ENCODE data around the gene NELL2.
"Not testable (repeated sequence)": the region's sequence is repeated elsewhere in the genome, so short reads cannot be mapped to it uniquely, and the experiment has no call there.

NELL2 gene

DNA sequence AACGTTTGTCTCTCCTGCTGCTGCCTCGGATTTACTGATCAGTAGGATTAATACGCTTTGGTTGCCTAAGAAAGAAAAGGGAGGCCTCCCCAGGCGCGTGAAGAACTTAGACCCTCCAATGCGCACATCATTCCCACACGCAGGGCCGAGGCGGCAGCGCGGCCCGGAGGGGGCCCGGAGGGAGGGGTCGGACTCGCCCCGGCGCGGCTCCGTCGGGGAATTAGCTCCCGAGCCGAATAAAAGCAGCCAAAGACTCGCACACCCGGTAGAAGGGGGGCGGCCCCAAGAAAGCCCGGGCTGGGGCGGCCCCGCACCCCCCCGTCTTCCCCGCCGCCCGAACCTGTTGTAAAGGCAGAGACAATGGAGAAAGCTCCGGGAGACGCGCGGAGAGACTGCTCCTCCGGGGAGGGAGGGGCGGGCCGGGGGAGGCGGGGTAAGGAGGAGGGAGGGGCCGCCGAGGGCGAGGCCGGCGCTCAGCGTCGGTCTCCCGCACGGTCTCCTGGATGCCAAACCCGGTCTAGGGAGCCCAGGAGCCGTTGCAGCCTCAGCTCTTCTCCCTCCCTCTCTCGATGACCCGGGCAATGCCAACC, at the start of gene NELL2:
TSS of gene NELL2 (minus strand) at position 362 of the 590 bp plus-strand sequence. CDS start 446 bp downstream, outside the sequence.
- H3K36me3 ChIP-seq (ENCODE audit: control insufficient read depth, insufficient read depth, low read length) = no peaks in the 10 kb centered on the region
- H3K4me3 ChIP-seq (ENCODE audit: low read length) = peak within 1 kb of the TSS; percentile 63
- peaks cover 2% of the 10 kb centered on the region for H3K4me1 ChIP-seq (ENCODE audit: control insufficient read depth, insufficient read depth, low read length)
- no peak within 1 kb of the TSS for H3K27ac ChIP-seq (ENCODE audit: low read depth, low read length)
- no peak within 1 kb of the TSS for H3K9ac ChIP-seq (ENCODE audit: low read length)
- H3K27me3 ChIP-seq (ENCODE audit: control insufficient read depth, insufficient read depth, low read length) = peaks cover 3% of the 10 kb centered on the region

DNA sequence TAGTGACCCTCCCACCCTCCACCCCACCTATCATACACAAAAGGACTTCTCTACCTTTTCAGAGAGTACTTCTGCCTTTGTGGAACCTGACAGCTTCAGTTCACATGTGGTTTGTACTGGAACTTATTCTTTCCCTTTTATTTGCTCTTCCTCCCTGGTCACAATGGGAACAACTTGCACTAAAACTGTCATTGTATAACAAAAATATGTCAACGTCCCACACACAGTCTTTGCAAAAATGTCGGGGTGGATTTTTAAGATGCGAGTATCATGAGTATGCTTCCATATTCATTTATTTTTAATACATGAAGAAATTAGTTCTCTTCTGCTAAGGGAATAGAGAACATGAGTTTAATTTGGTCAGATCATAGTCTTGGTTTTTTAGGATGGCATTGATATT, 45.6 kb upstream of the NELL2 start:
- H3K4me3 ChIP-seq (ENCODE audit: low read length) = no peak overlapping the region
- H3K27me3 ChIP-seq (ENCODE audit: control insufficient read depth, insufficient read depth, low read length) = no peaks in the 10 kb centered on the region
- no peaks in the 10 kb centered on the region for H3K4me1 ChIP-seq (ENCODE audit: control insufficient read depth, insufficient read depth, low read length)
- H3K36me3 ChIP-seq (ENCODE audit: control insufficient read depth, insufficient read depth, low read length) = no peaks in the 10 kb centered on the region
- H3K9ac ChIP-seq (ENCODE audit: low read length) = no peak overlapping the region
- no peak overlapping the region for H3K27ac ChIP-seq (ENCODE audit: low read depth, low read length)

DNA sequence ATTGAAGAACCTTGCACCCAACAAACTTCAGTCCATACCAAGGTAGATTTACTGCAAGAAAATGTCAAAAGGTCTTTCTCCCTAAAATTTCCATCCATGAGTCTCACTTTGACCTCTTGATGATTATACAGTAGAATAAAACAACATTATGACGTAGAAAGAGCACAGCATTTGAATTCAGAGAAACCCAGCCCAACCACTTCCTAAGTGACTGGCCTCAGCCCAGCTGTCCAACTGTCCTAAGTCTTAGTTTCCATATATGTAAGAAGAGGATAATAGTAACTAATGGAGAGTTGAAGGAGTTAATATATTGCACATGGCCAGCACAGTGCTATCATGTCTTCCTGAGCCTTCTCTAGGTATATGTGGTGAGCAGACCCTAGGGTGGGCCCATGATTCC, 41.0 kb upstream of the NELL2 start:
- Histone ChIP-seq H3K9ac (ENCODE audit: low read length) (no peak overlapping the region), H3K27ac (ENCODE audit: low read depth, low read length) (no peak overlapping the region), H3K4me3 (ENCODE audit: low read length) (no peak overlapping the region), H3K4me1 (ENCODE audit: control insufficient read depth, insufficient read depth, low read length) (no peaks in the 10 kb centered on the region), H3K27me3 (ENCODE audit: control insufficient read depth, insufficient read depth, low read length) (no peaks in the 10 kb centered on the region), H3K36me3 (ENCODE audit: control insufficient read depth, insufficient read depth, low read length) (no peaks in the 10 kb centered on the region)

DNA sequence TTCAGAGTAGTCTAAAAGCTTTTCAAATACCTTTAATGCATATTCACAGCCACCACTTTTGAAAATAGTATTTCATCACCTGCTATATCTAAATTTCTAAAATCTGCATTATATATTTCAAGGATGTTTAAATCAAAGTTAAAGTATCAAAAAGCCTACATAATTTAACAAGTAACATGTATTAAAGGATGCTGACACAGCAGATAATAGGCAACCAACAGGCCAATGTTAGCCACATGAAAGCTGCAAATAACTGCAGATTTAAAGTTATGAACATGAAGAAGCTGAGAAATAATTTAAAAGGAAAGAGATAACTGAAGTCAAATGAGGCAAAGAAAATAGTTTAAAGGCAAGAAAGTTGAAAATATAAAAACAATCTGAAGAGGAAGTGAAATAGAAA, 39.8 kb upstream of the NELL2 start:
- Histone ChIP-seq H3K27me3 (ENCODE audit: control insufficient read depth, insufficient read depth, low read length) (no peaks in the 10 kb centered on the region), H3K9ac (ENCODE audit: low read length) (no peak overlapping the region), H3K4me3 (ENCODE audit: low read length) (no peak overlapping the region), H3K27ac (ENCODE audit: low read depth, low read length) (no peak overlapping the region), H3K36me3 (ENCODE audit: control insufficient read depth, insufficient read depth, low read length) (no peaks in the 10 kb centered on the region), H3K4me1 (ENCODE audit: control insufficient read depth, insufficient read depth, low read length) (no peaks in the 10 kb centered on the region)

DNA sequence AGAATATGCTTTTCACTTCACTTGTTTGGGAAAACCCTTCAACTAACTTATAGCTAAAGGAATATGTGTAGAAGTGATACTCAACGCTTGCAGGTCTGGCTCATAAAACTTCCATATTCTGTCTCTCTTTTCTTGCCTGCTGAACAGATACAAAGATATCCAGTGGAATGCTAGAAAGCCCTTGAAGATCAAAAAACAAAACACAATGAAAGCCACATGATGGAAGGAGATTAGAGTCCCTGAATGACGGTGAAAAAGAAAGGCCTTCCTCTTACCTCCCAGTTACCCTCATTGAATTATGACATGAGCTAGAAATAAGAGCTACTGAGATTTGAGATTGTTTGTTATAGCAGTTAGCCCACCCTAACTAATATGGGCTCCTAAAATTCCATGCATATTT, 28.2 kb upstream of the NELL2 start:
- Histone ChIP-seq H3K36me3 (ENCODE audit: control insufficient read depth, insufficient read depth, low read length) (no peaks in the 10 kb centered on the region), H3K27ac (ENCODE audit: low read depth, low read length) (no peak overlapping the region), H3K4me3 (ENCODE audit: low read length) (no peak overlapping the region), H3K4me1 (ENCODE audit: control insufficient read depth, insufficient read depth, low read length) (no peaks in the 10 kb centered on the region), H3K9ac (ENCODE audit: low read length) (no peak overlapping the region), H3K27me3 (ENCODE audit: control insufficient read depth, insufficient read depth, low read length) (no peaks in the 10 kb centered on the region)

DNA sequence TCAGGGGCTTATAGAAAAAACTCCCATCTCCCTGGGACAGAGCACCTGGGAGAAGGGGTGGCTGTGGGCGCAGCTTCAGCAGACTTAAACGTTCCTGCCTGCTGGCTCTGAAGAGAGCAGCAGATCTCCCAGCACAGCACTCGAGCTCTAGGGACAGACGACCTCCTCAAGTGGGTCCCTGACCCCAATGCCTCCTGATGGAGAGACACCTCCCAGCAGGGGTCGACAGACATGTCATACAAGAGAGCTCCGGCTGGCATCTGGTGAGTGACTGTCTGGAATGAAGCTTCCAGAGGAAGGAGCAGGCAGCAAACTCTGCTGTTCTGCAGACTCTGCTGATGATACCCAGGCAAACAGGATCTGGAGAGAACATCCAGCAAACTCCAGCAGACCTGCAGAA, 22.0 kb upstream of the NELL2 start:
- H3K36me3 ChIP-seq (ENCODE audit: control insufficient read depth, insufficient read depth, low read length); H3K27me3 ChIP-seq (ENCODE audit: control insufficient read depth, insufficient read depth, low read length); H3K27ac ChIP-seq (ENCODE audit: low read depth, low read length); H3K4me1 ChIP-seq (ENCODE audit: control insufficient read depth, insufficient read depth, low read length); H3K4me3 ChIP-seq (ENCODE audit: low read length); H3K9ac ChIP-seq (ENCODE audit: low read length): not testable (repeated sequence)

DNA sequence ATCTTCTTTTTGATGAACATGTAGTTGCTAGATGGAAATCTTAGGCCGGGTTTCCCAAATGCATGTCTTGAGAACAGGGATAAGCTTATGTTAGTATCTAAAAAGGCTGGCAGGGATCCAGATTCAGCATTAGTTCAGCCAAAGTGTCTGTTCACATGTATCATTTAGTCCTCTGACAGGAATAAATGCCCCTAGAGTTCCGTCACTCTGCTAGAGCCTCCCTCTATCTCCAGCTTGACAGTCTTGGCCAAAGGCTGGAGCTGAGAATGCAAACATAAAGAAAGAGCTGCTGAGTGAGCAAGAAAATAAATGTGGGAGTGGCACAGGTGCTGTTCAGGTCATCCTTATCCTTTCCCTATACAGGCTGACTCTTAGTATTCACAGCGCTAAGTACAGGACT, 13.8 kb upstream of the NELL2 start:
- Histone ChIP-seq H3K4me3 (ENCODE audit: low read length) (no peak overlapping the region), H3K27me3 (ENCODE audit: control insufficient read depth, insufficient read depth, low read length) (no peaks in the 10 kb centered on the region), H3K9ac (ENCODE audit: low read length) (no peak overlapping the region), H3K27ac (ENCODE audit: low read depth, low read length) (no peak overlapping the region), H3K4me1 (ENCODE audit: control insufficient read depth, insufficient read depth, low read length) (no peaks in the 10 kb centered on the region), H3K36me3 (ENCODE audit: control insufficient read depth, insufficient read depth, low read length) (no peaks in the 10 kb centered on the region)

DNA sequence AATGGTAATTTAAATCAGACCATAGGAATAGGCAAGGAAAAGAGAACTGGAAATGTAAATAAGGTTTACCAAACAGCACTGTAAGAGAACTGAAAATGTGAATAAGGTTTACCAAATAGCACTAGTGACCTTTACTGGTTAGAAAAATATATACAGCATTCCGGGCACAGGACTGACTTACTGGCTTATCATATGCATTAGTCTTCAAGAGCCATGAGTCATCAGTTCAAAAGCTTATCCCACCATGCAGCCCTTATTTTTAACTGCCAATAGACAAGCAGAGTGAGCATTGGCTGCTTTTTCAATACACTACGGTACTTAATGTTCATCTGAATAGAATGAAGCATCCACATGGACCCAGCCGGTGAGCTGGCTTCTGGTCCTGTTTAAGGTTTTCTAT, 13.0 kb upstream of the NELL2 start:
- Histone ChIP-seq H3K36me3 (ENCODE audit: control insufficient read depth, insufficient read depth, low read length) (no peaks in the 10 kb centered on the region), H3K4me3 (ENCODE audit: low read length) (no peak overlapping the region), H3K27ac (ENCODE audit: low read depth, low read length) (no peak overlapping the region), H3K27me3 (ENCODE audit: control insufficient read depth, insufficient read depth, low read length) (no peaks in the 10 kb centered on the region), H3K4me1 (ENCODE audit: control insufficient read depth, insufficient read depth, low read length) (no peaks in the 10 kb centered on the region), H3K9ac (ENCODE audit: low read length) (no peak overlapping the region)

DNA sequence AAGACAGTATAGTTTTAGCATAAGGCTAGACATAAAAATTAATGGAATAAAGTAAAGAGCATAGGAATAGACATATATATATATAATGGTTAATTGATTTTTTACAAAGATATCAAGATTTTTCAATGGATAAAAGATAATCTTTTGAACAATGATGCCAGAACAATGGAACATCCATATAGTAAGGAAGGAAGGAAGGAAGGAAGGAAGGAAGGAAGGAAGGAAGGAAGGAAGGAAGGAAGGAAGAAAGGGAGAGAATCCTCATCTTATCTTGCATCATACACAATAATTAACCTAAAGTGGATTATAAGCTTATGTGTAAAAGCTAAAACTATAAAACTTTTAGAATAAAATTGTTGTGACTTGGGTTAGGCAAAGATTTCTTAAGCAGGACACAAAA, 9.8 kb upstream of the NELL2 start:
- Histone ChIP-seq H3K4me1 (ENCODE audit: control insufficient read depth, insufficient read depth, low read length) (no peaks in the 10 kb centered on the region), H3K36me3 (ENCODE audit: control insufficient read depth, insufficient read depth, low read length) (no peaks in the 10 kb centered on the region), H3K27ac (ENCODE audit: low read depth, low read length) (no peak overlapping the region), H3K9ac (ENCODE audit: low read length) (no peak overlapping the region), H3K4me3 (ENCODE audit: low read length) (no peak overlapping the region), H3K27me3 (ENCODE audit: control insufficient read depth, insufficient read depth, low read length) (no peaks in the 10 kb centered on the region)

DNA sequence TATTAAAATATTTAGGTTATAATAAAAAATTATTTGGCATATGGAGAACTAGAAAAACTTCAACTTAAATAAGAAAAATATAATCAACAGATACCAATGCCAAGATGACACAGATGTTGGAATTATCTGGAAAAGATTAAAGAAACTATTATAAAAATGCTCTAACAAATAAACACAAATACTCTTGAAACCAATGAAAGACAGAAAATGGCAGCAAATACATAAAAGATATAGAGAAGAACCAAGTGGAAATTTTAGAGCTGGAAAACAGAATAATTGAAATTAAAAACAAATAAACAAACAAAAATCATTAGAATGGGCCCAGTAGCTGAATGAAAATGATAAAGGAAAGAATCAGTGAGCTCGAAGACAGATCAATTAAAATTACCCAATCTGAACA, 5.1 kb upstream of the NELL2 start:
- no peak overlapping the region for H3K9ac ChIP-seq (ENCODE audit: low read length)
- no peaks in the 10 kb centered on the region for H3K36me3 ChIP-seq (ENCODE audit: control insufficient read depth, insufficient read depth, low read length)
- H3K4me3 ChIP-seq (ENCODE audit: low read length) = no peak overlapping the region
- peaks cover 3% of the 10 kb centered on the region for H3K27me3 ChIP-seq (ENCODE audit: control insufficient read depth, insufficient read depth, low read length)
- no peak overlapping the region for H3K27ac ChIP-seq (ENCODE audit: low read depth, low read length)
- no peaks in the 10 kb centered on the region for H3K4me1 ChIP-seq (ENCODE audit: control insufficient read depth, insufficient read depth, low read length)

DNA sequence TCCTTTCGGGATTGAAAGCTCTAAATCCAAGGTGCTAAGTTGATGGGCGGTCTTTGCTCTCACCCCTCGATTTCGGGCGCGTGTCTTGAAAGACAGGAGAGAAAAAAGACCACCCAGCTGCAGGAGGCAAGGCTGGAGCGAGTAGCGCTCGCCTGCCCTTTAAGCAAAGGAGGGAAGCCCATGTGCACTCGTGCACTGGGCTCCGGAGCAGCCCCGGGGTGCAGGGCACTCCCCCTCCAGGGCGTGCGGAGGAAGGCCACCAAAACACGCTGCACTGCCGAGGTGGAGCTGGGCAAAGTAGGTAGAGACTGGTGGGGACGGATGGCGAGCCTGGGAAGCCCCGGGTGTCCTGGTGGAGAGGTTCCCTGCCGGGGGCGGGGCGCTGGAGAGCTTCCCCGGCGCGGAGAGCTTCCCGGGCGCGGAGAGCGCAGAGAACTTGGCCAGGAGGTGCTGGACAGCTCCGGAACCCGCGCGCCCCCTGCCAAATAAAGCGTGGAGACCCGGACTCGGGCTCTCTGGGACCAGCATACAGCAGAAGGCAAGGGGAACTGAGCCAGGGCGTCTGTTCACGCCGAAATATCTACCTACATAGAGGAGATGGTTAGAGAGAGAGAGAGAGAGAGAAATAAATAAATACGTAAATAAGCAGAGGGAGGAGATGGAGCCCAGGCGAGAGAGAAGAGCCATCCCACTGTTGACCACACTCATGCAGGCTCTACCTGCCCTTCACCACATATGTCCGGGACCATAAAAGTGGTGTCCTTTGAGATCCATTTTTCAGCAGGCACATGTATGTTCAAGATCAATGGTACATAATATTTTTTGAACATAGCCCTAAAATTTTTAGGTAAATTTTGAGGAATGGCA, 662 bp upstream of the NELL2 start:
- H3K36me3 ChIP-seq (ENCODE audit: control insufficient read depth, insufficient read depth, low read length) = no peaks in the 10 kb centered on the region
- peak overlapping the region; percentile 63 for H3K4me3 ChIP-seq (ENCODE audit: low read length)
- H3K9ac ChIP-seq (ENCODE audit: low read length) = no peak overlapping the region
- H3K27ac ChIP-seq (ENCODE audit: low read depth, low read length) = no peak overlapping the region
- peaks cover 3% of the 10 kb centered on the region for H3K27me3 ChIP-seq (ENCODE audit: control insufficient read depth, insufficient read depth, low read length)
- H3K4me1 ChIP-seq (ENCODE audit: control insufficient read depth, insufficient read depth, low read length) = peaks cover 2% of the 10 kb centered on the region

DNA sequence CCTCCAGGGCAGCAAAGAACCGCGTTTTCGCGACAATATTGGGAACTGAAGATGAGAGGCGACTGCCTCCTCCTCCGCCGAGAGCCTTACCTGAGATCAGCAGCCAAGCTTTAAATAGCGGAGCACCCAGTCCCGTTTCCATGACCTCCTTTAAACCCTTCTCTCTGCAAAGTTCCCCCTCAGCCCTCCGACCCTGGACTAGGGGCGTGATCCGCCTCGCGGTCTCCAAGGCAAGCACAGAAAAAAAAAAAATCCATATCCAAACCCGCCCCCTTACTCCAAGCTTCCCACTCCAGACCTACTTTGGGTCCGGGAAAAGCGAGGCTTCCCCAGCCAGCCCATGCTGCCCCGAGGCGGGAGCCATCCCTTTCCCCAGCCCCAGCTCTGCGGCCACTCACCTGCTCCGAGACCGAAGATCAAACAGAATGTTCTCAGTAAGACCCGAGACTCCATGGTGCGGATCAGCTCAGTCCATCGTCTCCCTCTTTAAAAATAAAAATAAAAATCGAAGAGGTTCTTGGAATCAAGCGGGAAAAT, 630 bp downstream of the NELL2 start:
- Histone ChIP-seq H3K4me3 (ENCODE audit: low read length) (peak overlapping the region; percentile 52), H3K4me1 (ENCODE audit: control insufficient read depth, insufficient read depth, low read length) (peaks cover 2% of the 10 kb centered on the region), H3K36me3 (ENCODE audit: control insufficient read depth, insufficient read depth, low read length) (no peaks in the 10 kb centered on the region), H3K27me3 (ENCODE audit: control insufficient read depth, insufficient read depth, low read length) (peaks cover 3% of the 10 kb centered on the region), H3K9ac (ENCODE audit: low read length) (no peak overlapping the region), H3K27ac (ENCODE audit: low read depth, low read length) (no peak overlapping the region)
